Stimulated activated CD8-positive, alpha-beta memory T cell treated with anti-CD3 and anti-CD28 coated beads, Interleukin-7, amount 100 ng/mL, for 4 hours (primary cell): Measurements from ENCODE around the gene FBXL2.
"Not testable (repeated sequence)": the region's sequence is repeated elsewhere in the genome, so short reads cannot be mapped to it uniquely, and the experiment has no call there.

ENCODE experiments used
- DNase-seq, 2 donors: peaks; one replicate each; pipeline ENCODE4 v3.0.0-alpha.2; 2020; ENCODE audit warnings: low read depth in 2 of 2

The FBXL2 gene

DNA sequence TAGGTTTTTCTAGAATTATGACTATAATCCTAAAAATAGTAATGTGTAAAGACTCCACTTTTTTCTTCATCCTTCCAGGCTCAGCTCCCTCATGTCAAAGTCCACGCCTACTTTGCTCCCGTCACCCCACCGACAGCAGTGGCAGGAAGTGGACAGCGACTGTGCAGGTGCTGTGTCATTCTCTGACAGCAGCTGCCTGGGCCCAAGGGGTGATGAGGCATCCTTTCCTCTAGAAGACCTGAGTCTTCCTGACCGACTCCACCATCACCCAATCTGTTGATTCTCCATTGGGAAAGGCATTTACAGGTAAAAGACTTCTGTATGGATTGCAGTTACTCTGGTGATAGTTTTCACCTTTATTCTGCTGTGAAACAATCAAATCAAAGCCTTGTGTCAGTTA lies 108.2 kb downstream of the FBXL2 start:
- peak; percentile 5 to 12 for DNase-seq

DNA sequence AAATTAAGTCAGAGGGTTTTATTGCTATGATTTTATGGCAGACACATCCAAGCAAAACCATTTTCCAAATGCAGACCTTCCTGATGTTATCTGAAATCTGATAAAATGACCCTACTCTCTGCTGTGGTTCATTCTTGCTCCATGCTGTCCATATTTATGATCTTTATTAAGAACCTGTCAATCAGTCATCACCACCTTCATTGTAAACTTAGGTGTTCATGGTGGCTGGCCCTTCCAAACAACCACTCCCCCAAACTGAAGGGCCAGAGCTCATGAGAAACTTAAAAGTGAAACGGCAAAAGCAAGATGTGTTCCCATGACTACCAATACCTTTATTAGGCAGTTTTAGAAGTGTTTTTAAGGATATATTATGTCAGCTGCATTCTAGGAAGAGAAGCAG lies 109.4 kb downstream of the FBXL2 start:
- no peak for DNase-seq

DNA sequence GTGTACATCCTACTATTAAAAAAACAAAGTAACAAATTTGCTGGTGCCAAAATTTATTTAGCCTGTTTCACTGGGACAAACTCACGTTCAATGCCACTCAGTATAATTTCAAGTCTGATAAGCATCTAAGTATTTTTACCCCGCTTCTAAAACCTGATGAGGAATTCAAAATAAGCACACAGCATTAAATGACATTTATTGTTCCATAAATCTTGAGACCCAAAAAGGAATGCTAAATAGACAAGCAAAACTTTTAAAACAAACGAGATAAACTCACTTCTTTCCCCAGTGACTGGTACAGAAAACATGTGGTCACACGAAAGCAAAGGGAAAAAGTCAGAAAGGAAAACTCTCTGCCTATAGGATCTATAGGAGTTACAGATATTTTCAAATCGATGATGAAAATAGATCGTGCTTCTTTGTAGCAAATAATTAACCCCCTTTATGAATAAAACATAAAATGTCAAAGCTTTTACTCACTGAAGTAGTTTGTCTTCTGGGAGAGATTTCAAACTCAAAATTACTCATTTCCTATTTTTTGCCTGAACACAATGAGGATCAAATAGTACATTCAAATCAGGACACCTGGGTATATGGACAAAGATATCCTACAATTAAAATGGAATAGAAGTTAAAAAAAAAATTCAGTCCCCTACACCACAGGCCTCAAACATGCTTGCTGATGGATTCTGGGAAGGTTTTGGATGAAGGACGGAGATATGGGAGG lies 111.3 kb downstream of the FBXL2 start:
- no peak for DNase-seq

DNA sequence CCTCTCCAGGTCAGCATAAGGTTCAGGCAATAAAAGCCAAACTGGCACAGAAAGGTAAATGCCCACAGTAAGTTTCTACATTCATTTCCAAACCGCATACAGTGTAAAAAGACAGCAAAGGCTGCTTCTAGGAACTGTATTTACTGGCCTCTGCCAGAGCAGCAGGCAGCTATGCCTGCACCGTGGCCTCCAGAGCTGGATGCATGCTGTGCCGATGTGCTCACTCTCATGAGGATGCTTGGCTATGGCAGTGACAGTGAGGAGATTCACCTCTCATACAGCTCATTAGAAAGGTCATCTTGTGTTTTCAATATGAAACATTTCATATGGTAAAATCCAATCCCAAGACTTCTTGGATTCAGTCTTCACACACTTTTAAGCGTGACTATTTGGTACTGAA lies 112.7 kb downstream of the FBXL2 start:
- DNase-seq, result no peak

DNA sequence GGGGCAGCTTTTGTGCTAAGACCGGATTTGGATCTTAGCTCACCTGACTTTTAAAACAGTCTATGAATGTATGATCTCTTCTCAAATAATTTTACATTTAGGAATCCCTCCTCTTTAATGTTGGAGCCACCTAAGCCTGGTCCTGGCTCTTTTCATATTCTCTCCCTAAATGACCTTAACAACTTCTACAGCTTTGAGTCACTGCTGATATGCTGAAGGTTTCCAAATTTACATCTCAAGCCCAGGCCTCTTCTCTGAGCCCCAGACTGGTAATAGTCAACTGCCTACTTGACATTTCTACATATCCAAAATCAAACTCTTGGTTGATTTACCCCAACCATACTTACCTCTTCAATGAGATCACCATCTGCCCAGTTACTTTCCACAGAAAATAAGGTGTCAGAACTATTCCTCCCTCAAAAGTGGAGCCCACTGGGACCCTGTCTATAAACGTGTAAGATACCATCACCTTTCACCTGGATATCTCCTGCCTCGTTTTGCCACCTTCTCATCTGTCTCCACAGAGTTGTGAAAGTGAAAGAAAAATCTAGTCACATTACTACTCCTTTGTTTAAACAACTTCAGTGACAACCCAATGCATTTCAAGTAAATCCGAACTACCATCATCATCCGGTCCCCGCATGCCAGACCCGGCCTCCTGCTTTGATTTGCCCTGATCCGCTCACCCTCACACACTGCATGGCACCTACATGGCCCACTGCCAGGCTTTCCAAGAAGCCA lies 114.2 kb downstream of the FBXL2 start:
- no peak for DNase-seq

DNA sequence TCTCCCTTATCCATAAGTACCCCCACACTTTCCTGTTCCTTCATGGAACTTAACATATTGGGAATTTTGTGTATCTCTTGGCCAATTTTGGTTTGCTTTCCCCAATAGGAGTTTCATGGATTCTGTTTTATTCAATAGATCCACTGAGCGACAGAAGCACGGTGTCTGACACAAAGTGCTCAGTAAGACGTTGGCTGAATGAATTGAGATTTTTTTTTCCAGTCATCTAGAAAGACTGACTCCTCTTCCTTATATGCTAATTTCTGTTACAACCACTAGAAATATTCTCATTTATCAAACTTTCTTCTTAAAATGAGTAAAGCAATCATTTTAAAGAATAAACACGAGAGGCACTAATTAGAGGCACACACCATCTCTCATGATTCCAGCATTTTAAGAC lies 114.9 kb downstream of the FBXL2 start:
- no peak for DNase-seq

DNA sequence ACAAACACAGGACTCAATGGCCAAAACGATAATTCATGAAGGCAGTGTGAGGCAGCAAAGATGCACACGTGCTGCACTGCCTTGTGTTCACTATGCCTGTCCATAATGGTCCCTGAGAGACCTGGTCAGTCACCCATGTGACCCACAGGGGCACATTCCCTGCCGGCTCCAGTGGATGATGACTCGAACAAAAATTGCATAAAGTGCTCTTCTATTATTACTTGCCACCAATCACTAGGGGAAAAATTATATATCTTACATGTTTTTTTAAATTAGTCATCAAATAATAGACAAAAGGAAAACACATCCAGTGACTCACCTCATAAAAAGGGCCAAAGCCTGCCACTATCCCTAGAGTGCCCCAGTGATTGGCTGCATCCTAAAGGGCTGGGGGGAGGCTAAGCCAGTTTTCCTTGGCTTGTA lies 115.5 kb downstream of the FBXL2 start:
- no peak for DNase-seq

DNA sequence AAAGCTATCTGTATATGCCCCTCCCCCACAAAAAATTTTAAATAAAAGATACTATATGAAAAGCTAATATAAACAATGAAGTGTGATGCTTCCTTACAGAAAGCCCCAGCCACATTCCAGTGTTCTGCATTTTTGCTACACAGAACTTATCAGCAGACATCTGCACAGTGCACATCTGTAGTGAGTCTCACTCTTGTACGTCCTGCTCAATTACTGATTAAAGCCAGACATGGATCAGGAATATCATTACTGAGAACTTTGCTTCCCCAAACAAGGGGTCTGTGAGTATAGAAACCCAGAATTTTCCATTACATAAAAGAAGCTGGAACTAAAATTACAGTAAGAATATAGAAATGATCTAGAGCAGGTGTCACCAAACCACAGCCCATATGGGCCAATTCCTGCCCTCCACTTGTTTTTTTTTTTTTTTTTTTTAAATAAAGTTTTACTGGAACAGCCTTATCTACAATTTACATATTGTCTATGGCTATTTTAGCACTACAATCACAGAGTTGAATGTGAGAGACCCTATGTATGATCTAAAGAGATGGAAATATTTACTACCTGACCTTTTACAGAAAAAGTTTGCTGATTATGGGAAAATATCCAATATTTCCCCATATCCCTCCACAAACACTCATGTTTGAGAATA lies 117.3 kb downstream of the FBXL2 start:
- DNase-seq, result no peak

DNA sequence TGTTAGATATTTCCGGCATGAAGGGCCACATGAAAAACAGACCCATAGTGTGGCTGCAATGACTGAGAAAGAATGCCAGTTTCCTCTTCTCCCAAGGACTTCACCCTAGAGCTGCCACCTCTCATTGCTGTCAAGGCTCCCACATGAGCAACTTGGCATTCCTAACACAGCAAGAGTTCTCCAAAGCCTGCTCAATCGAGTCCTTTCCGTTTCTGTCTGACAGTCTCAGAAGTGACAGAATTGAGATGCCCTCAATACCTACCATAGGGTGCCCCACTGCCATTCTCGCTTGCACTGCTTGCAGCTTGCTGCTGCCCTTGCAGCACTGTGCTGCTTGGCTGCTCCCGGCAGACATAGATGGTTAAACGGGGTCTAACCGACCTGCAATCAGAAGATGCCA lies 118.7 kb downstream of the FBXL2 start:
- DNase-seq, result no peak

DNA sequence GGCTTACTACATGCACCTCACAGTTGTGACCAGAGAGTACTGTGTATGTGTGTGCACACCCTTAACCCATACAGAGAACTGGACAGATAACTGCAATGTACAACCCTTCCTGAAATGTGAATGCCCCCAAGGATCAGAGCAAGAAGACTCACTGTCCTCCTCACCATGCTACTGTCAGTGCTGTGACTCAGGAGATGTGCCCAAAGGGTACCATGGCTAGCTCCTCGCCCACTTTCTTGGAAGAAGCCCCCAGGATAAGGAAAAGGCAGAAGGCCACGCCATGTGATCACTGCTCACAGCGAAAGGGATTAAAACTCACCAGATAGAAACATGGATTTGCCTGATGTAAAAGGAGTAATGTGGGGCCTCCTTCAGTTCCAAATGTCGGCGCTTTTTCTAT lies 121.2 kb downstream of the FBXL2 start:
- no peak for DNase-seq

DNA sequence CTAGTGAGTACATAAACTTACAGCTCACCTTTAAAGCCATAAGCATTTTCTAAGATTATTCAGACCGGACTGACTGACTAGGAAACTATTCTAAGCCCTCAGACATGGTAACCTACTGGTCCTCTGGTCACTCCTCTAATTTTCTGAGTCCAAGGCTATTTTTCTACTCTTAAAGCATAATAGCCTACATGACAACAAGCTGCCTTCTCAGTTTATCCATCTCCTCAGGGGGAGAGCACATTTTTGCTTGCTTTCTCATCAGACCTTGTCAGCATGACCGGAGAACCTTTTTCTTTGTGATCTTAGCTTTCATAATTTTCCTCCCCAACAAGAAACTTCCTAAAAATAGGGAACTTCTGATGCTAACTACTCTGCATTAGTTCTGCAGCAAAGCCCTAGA lies 124.5 kb downstream of the FBXL2 start:
- no peak for DNase-seq

DNA sequence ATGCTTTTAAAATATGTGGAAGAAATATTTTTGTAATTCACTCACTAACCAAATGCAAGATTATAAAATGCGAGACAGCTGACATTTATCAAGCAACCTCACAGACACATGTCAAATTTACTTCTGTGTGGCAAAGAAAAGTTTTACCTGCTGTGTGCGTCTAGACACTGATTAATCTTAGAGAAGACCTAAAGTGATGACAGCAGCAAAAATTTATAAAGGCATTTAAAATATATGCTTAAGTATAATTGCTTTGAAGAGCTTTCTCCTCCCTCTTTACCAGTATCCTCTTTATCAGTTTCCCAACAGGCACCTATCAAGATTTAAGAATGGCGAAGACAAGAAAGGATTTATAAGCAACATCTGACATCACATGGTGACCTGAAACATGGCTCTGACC lies 125.7 kb downstream of the FBXL2 start:
- DNase-seq, result no peak

DNA sequence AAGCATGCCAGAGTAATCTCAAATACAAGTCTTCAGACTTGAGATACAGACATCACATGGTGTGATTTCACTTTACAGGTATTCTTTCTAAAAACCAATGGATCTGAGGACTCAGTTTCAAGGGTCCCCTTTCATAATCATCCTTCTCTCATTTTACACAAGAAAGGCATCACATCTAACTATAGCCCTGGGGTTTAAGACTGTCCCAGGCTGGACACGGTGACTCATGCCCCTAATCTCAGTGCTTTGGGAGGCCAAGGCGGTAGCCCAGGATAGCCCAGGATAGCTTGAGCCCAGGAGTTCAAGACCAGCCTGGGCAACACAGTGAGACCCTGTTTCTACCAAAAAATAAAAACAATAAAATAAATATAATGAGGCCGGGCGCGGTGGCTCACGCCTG lies 126.5 kb downstream of the FBXL2 start:
- DNase-seq, result no peak

DNA sequence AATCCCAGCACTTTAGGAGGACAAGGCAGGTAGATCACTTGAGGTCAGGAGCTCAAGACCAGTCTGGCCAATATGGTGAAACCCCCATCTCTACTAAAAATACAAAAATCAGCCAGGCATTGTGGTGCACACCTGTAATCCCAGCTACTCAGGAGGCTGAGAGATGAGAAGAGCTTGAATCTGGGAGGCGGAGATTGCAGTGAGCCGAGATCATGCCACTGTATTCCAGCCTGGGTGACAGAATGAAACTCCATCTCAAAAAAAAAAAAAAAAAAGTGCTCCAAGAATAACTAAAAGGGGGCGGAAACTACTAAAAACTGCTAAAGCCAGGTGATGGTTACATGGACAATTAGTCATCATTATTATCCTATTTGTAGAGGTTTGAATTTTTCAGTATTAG lies 133.6 kb downstream of the FBXL2 start:
- not testable (repeated sequence) for DNase-seq

DNA sequence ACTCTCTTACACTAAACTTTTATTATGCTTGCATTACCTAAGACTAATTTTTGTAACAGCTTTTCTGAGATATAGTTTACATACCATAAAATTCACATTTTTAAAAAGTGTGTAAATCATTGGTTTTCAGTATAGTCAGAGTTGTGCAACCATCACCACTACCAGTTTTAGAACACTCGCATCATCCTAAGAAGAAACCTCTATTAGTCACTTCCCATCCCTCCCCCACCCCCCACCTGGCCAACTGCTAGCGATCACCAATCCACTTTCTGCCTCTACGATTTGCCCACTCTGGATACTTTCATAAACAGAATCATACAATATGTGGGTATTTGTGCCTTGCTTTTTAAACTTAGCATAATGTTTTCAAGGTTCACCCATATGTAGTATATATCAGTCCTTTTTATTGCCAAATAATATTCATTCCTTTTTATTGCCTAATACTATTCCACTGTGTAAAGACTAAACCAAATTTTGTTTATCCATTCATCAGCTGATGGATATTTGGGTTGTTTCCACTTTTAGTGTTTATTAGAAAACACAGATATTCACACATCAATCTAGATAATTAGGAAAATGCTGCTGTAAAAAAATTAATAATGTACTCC lies 139.9 kb downstream of the FBXL2 start:
- no peak for DNase-seq

DNA sequence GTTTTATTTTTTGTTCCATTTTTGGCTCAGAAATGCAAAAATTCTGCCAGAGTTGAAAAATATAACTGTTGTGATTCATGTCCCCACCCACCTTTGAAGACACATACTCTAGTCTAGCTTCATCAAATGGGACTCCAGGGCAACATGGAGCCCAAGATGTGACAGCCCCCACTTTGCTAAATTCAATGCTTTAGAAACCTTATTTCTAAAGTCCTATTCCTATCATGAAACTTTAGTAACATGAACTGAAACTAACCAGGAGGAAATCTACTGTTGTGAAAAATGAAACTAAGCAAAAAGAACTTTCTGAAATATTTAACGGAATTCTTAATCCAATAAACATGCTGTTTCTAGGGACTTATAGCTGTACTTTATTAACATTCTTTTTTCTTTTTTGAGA lies 142.7 kb downstream of the FBXL2 start:
- DNase-seq, result no peak

DNA sequence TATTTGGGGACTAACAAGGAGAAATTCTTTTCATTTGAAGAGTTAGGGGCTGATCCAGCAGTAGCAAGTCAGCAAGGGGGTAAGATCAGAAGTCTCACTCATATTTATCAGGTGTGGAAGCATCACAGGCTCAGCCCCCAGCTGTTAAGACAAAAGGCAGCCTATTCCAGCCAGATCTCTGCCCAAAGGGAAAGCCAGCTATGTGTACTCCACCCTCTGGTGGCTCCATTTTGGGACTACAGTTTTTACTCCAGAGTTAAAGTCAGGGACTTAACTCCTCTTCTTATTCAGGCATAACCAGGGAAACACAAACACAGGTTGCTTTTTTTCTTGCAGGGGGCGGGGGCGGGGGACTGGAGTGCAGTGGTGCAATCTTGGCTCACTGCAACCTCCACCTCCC lies 143.7 kb downstream of the FBXL2 start:
- DNase-seq, result no peak

DNA sequence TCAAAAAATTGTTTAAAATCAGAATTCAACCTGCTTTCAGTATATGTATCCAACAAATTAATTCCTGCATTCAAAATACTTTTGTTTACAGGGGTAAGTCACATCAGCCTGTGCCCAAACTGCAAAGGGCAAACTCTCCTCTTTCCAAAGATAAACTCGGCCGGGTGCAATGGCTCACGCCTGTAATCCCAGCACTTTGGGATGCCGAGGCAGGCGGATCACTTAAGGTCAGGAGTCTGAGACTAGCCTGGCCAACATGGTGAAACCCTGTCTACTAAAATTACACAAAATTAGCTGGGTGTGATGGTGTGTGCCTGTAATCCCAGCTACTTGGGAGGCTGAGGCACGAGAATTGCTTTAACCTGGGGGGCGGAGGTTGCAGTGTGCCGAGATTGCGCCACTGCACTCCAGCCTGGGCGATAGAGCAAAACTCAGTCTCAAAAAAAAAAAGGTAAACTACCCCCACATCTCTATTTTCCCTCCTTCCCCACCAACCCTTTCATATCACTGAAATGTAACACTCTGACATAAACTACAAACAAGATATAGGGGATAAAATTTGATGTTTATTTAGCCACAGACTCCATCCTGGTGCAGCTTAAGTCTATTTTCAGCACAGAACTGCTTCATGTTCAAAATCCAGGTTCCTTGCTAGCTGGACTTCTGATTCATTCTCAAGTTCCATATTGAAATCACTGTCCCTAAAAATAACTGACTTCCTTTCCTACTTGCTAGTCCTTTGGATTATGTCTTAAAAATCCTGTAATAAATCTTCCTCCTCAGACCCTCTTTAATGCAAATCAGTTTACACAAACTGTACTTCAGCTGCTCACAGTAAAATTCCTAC lies 147.6 kb downstream of the FBXL2 start:
- DNase-seq, result no peak

DNA sequence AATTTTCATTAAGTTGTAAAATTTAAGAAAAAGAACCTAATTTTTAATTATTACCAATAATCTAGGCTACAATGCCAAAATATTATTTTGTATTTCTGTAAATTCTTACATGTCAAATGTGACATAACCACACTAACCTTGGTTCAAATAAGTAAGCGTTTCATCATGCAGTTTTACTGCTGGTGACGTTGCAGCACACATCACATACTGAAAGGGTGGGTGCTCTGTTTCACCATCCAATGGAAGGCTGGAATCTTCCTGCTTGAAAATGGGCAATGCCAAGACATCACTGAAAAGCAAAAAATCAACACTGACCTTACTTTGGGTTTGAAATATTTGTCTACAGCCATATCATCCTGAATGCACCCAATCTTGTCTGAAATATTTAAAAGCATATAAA lies 148.2 kb downstream of the FBXL2 start:
- no peak for DNase-seq

DNA sequence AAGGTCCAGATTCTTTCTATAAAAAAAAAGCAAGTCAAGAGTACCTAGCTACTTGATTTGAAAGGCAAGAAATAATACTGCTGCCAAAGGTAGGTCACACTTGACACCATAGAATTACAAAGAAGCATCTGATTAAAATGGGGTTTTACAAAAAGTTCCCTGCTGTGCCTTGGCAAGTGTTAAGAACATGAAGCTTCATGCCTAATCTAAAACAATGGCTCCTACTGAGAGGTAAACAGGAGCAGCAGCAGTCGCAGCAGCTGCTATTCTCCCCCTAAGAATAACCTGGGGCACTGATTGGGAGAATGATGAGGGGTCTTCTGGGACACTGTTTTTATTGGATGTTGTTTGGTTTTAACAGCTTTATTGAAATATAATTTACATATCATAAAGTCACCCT lies 148.8 kb downstream of the FBXL2 start:
- no peak for DNase-seq

DNA sequence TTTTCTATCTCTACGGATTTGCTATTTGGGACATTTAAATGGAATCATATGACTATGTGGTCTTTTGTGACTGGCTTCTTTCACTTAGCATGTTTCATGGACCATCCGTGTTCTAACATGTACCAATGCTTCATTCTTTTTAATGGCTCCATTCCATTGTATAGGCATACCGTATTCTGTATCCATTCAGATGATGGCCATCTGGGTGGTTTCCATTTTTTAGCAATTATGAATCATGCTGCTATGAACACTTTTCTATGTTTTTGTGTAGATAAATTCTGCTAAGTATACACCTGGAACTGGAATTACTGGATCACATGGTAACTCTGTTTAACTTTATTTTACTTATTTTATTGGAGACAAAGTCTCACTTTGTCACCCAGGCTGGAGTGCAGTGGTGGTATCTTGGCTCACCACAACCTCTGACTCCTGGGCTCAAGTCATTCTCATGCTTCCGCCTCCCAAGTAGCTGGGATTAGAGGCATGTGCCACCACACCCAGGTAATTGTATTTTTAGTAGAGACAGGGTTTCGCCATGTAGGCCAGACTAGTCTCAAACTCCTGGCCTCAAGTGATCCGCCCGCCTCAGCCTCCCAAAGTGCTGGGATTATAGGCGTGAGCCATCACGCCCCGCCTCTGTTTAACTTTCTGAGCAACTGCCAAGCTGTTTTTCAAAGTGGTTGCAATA lies 149.5 kb downstream of the FBXL2 start:
- no peak for DNase-seq
